Sigmoid colon (tissue), 7 donors: ENCODE data around the gene PDHA1. TPM values are rescaled to one million over a fixed set of nuclear protein-coding genes. Genes with fewer than 3 reads are reported as not detected.
A peak's percentile ranks its signal among the peaks of the same experiment; 100 is the strongest.

Experiments used
- DNase-seq: peaks from one replicate; pipeline ENCODE4 v3.0.0-alpha.2; 2019
- H3K27ac ChIP-seq, 4 donors: fragments of 200-600 bp; sonication (generic); one replicate each; pipeline ENCODE4 v1.5.1; 2016 to 2019; ENCODE audit warnings: mild to moderate bottlenecking in 1 of 4
- H3K27me3 ChIP-seq, 3 donors: fragments of 200-600 bp; sonication (generic); one replicate each; pipeline ENCODE4 v1.5.1; 2019; ENCODE audit warnings: mild to moderate bottlenecking in 1 of 3
- H3K36me3 ChIP-seq, 4 donors: fragments of 200-600 bp; sonication (generic); one replicate each; pipeline ENCODE4 v1.5.1; 2016 to 2019
- H3K4me1 ChIP-seq, 4 donors: fragments of 200-600 bp; sonication (generic); one replicate each; pipeline ENCODE4 v1.5.1; 2017 to 2019
- H3K4me3 ChIP-seq, 4 donors: fragments of 200-600 bp; sonication (generic); one replicate each; pipeline ENCODE4 v1.5.1; 2017 to 2019; ENCODE audit warnings: mild to moderate bottlenecking in 2 of 4, moderate library complexity in 1 of 4
- H3K9me3 ChIP-seq, 4 donors: fragments of 200-600 bp in 3 of 4; sonication (generic) in 3 of 4; one replicate each; pipeline versions ENCODE4 v1.5.1 to v1.6.1; 2013 to 2019
- EP300 ChIP-seq, 4 donors: sonication (generic); formaldehyde crosslinking; IDR thresholded peaks; one replicate each; pipeline ENCODE4 v1.6.1; 2017; ENCODE audit warnings: antibody characterized with exemption in 4 of 4
- POLR2A ChIP-seq, 2 donors: fragments of 450-650 bp; IDR thresholded peaks; one replicate each; pipeline ENCODE4 v1.6.1; 2016; ENCODE audit warnings: antibody characterized with exemption in 2 of 2, mild to moderate bottlenecking in 2 of 2, moderate library complexity in 2 of 2
- POLR2AphosphoS5 ChIP-seq, 4 donors: sonication (generic); formaldehyde crosslinking; IDR thresholded peaks; one replicate each; pipeline ENCODE4 v1.6.1; 2017; ENCODE audit warnings: antibody characterized with exemption in 4 of 4
- WGBS, 2 donors: extraction: QIAGEN DNeasy Blood & Tissue Kit; methylation state at CpG; one replicate each; pipeline ENCODE4 v1.1.7; 2013; 5-methylcytosine and 5-hydroxymethylcytosine counted together
- intact Hi-C: fragments of 100-400 bp; cut with DNase I; formaldehyde crosslinking; loops from one replicate; pipeline ENCODE4 v1.15.1; 2023
- polyA plus RNA-seq, 3 donors: library from polyadenylated mRNA; stranded (reverse); fragments of 200-250 nt; gene quantifications; one replicate each; pipeline ENCODE4 v1.2.3, GENCODE V29; 2013
- total RNA-seq, 4 donors: library from RNA; depleted of rRNA; stranded (reverse); fragments of >200 nt; gene quantifications; one replicate each; pipeline ENCODE4 v1.1.0, GENCODE V29; 2016
- TF ChIP-seq, protein P1 (sequence below), 4 experiments: fragments of 450-650 bp in 3 of 4; fragments of 200-600 bp in 1 of 4; IDR thresholded peaks; one replicate each; pipeline ENCODE4 v1.5.1; 2016 to 2019; ENCODE audit warnings: antibody characterized with exemption in 4 of 4, mild to moderate bottlenecking in 3 of 4, moderate library complexity in 2 of 4
- donor health status: healthy with polysubstance abuse.
- donor health status: Bipolar disorder and iron deficiency.
- donor health status: healthy.

PDHA1 gene
- total and polyA plus RNA-seq, 7 donors = 51.7 to 222 (median 71.3) TPM

- H3K4me3 ChIP-seq = no peak overlapping the region
- intact Hi-C loops = loop anchor here (5.0 kb wide), 1 partner anchor 941 kb away; no protein-coding TSS in a partner anchor
- DNase-seq = no peak
- no peaks in the 10 kb centered on the region for H3K36me3 ChIP-seq
- 38 to 48% methylated on average over 5 of the region's 5 CpGs for WGBS, 2 donors
- H3K4me1 ChIP-seq = no peaks in the 10 kb centered on the region
- no peaks in the 10 kb centered on the region for H3K27me3 ChIP-seq
- TF ChIP-seq POLR2A (IDR thresholded peaks at IDR 0.05) = no peak
- TF ChIP-seq EP300 (IDR thresholded peaks at IDR 0.05) = no peak
- TF ChIP-seq POLR2AphosphoS5 (IDR thresholded peaks at IDR 0.05) = no peak
- TF ChIP-seq, protein P1, sequence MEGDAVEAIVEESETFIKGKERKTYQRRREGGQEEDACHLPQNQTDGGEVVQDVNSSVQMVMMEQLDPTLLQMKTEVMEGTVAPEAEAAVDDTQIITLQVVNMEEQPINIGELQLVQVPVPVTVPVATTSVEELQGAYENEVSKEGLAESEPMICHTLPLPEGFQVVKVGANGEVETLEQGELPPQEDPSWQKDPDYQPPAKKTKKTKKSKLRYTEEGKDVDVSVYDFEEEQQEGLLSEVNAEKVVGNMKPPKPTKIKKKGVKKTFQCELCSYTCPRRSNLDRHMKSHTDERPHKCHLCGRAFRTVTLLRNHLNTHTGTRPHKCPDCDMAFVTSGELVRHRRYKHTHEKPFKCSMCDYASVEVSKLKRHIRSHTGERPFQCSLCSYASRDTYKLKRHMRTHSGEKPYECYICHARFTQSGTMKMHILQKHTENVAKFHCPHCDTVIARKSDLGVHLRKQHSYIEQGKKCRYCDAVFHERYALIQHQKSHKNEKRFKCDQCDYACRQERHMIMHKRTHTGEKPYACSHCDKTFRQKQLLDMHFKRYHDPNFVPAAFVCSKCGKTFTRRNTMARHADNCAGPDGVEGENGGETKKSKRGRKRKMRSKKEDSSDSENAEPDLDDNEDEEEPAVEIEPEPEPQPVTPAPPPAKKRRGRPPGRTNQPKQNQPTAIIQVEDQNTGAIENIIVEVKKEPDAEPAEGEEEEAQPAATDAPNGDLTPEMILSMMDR (IDR thresholded peaks at IDR 0.05) = no peak
- H3K27ac ChIP-seq = no peak overlapping the region
- no peaks in the 10 kb centered on the region for H3K9me3 ChIP-seq
These were observed 10.7 kb upstream of the PDHA1 start for GRCh38 chrX:19332983-19333382.

DNA sequence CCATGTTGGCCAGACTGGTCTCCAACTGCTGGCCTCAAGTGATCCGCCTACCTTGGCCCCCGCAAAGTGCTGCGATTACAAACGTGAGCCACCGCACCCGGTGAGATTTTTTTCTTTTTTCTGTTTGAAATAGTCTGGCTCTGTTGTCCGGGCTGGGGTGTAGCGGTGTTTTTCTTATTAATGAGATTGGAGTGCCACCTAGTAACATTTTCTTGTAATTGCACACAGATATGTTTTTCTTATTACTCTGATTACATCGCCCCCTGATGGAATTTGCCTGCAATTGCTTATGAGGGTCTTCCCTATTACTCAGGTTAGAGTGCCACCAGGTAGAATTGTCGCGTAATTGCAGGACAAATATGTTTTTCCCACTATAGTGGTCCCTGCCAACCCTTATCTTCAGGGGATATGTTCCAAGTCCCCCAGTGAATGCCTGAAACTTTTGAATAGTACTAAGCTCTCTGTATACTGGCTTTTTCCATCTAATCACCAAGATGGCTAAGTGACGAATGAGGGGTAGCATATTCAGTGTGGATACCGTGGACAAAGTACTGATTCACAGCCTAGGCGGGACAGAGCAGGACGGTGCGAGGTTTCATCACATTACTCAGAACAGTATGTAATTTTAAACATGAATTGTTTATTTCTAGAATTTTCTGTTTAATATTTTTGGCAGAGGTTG lies 8.6 kb upstream of the PDHA1 start:
- no peak overlapping the region for H3K27ac ChIP-seq
- H3K4me1 ChIP-seq = no peaks in the 10 kb centered on the region
- TF ChIP-seq EP300 (IDR thresholded peaks at IDR 0.05) (no peak), POLR2AphosphoS5 (IDR thresholded peaks at IDR 0.05) (no peak), POLR2A (IDR thresholded peaks at IDR 0.05) (no peak)
- TF ChIP-seq, protein P1 (IDR thresholded peaks at IDR 0.05) = no peak
- no peaks in the 10 kb centered on the region for H3K36me3 ChIP-seq
- no peaks in the 10 kb centered on the region for H3K27me3 ChIP-seq
- H3K9me3 ChIP-seq = no peaks in the 10 kb centered on the region
- intact Hi-C loops = loop anchor here (5.0 kb wide), 1 partner anchor 943 kb away; no protein-coding TSS in a partner anchor
- H3K4me3 ChIP-seq = no peak overlapping the region
- WGBS, 2 donors = 72 to 86% methylated on average over 16 of the region's 16 CpGs
- no peak for DNase-seq

DNA sequence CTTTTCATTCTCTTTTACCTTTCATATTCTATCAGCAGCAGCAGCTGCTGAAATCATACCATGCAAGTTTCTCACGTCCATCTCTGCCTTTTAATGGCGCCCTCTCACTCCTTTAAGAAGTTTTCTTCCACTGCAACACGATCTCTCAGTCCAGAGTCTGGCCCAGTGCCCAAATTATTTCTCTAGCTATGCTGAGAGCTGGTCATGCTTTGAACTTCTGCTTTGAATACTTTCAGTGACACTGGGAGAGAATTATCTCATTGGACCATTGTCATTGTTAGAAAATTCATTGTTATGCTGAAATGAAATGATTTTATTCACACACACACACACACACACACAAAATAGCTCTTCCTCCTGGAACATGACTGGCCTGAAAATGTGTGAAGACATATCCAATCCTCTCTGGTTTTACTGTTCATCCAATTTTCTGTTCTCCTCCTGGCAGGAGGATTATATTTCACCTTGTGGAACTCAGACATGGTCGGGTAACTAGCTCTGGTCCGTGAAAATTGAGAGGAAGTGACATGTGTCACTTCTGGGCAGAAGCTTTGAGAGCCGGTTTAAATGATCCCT lies 1.3 kb upstream of the PDHA1 start:
- Histone ChIP-seq H3K27ac (peak overlapping the region; percentile 83 to 95 (median 92)), H3K9me3 (no peaks in the 10 kb centered on the region), H3K27me3 (no peaks in the 10 kb centered on the region), H3K36me3 (no peaks in the 10 kb centered on the region), H3K4me3 (no peak overlapping the region), H3K4me1 (peaks cover 0 to 14% (median 9%) of the 10 kb centered on the region in 4 donors)
- DNase-seq = no peak
- intact Hi-C loops = loop anchor here (10.0 kb wide), 3 partner anchors 358 to 668 kb away; partner anchors contain the start of genes PHKA2 and RS1
- TF ChIP-seq POLR2AphosphoS5 (IDR thresholded peaks at IDR 0.05) (no peak), POLR2A (IDR thresholded peaks at IDR 0.05) (no peak), EP300 (IDR thresholded peaks at IDR 0.05) (no peak)
- TF ChIP-seq, protein P1 (IDR thresholded peaks at IDR 0.05) = no peak
- WGBS, 2 donors = 58 to 71% methylated on average over 6 of the region's 6 CpGs

GRCh38 chrX:19343085-19343534 lies 617 bp upstream of the PDHA1 start:
- no peak for DNase-seq
- WGBS, 2 donors = 32 to 36% methylated on average over 11 of the region's 11 CpGs
- Histone ChIP-seq H3K4me3 (peak overlapping the region; percentile 7 to 74 (median 69)), H3K9me3 (no peaks in the 10 kb centered on the region), H3K27me3 (no peaks in the 10 kb centered on the region), H3K4me1 (peaks cover 0 to 14% (median 9%) of the 10 kb centered on the region in 4 donors), H3K27ac (peak overlapping the region; percentile 83 to 95 (median 92)), H3K36me3 (no peaks in the 10 kb centered on the region)
- TF ChIP-seq POLR2A (IDR thresholded peaks at IDR 0.05) (no peak), POLR2AphosphoS5 (IDR thresholded peaks at IDR 0.05) (no peak)
- intact Hi-C loops = loop anchor here (10.0 kb wide), 3 partner anchors 358 to 668 kb away; partner anchors contain the start of genes PHKA2 and RS1

DNA sequence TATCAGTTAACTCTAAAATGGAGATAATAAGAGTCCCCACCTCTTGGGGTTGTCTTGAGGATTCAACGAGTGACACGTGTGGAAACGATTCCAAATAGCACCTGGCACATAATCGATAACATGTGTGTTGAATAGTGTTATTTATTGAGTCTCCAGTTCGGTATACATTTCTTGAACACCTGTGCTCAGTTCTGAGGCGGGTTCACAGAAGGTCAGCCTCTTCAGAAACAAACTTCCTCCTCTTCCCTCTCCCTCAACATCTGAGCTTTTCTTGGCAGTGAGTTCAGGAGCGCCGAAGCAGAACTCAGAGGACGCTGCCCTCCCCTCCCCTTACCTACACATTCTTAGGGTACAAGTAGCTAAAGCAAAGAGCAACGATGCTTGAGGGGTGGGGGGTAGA lies 934 bp downstream of the PDHA1 start:
- intact Hi-C loops = loop anchor here (10.0 kb wide), 3 partner anchors 360 to 670 kb away; partner anchors contain the start of genes PHKA2 and RS1
- no peak for TF ChIP-seq EP300 (IDR thresholded peaks at IDR 0.05)
- no peak for TF ChIP-seq POLR2AphosphoS5 (IDR thresholded peaks at IDR 0.05)
- TF ChIP-seq, protein P1 (IDR thresholded peaks at IDR 0.05) = no peak
- H3K9me3 ChIP-seq = no peaks in the 10 kb centered on the region
- H3K4me3 ChIP-seq = peak overlapping the region; percentile 66 to 74 (median 70)
- peak overlapping the region; percentile 83 to 95 (median 92) for H3K27ac ChIP-seq
- WGBS, 2 donors = 1 to 4% methylated on average over 10 of the region's 10 CpGs
- peaks cover 0 to 2% (median 0%) of the 10 kb centered on the region in 4 donors for H3K36me3 ChIP-seq
- DNase-seq = no peak
- peaks cover 0 to 14% (median 9%) of the 10 kb centered on the region in 4 donors for H3K4me1 ChIP-seq
- no peaks in the 10 kb centered on the region for H3K27me3 ChIP-seq
